Measurements from ENCODE around the gene MAB21L4.

Gene MAB21L4

DNA sequence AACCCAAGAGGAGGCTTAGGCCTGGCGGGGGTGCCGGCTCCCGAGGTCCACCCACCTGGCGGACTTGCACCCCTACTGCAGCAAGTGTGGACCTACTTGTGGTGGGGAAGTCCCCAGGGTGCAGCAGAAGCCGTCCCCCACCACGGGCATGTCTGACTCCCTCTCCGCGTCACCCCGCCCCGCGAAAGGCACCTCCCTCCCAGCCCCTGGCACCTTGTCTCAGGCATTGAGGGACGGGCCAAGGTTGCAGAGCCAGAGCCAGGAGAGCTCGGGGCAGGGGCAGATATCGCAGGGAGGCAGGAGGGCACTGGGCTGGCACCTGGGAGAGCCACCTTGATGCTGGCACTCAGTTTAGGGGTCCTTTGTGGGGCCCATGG, 29.2 kb upstream of the MAB21L4 start:
- DNase-seq (ENCODE audit: low spot score) = no peak

GRCh38 chr2:240922982-240923537, 27.1 kb upstream of the MAB21L4 start:
- no peak for DNase-seq (ENCODE audit: low spot score)

DNA sequence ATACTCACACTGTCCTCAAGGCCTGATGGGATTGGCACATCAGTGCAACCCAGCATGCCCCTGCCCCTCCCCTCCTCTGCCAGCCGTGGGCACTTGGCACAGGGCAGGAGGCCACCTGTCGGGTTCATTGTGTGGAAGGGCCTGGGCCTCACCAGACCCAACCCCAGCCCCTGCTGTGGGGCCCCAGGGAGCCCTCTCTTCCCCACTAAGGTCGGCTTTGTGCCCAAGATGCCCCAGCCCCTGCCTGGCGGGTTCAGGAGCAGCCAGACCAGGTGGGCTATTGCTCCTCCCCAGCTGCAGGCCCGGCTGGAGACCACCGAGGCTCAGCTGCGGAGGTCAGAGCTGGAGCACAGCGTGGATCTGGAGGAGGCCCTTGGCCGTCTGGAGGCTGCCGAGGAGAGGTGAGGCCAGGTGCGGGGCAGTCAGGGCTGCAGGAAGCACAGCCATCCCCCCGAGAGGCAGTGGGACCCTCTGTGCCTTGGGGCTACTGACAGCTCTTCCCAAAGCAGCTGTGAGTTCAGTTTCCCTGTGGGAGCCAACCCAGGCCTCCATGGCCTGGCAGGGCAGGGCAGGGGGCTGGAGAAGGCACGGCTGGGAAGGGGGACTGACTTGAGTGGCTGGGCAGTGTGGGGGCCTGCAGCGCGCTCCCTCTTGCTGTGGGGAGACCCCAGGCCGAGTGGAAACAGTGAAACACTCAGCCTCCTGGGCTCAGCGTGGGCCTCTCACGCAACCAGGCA, 26.5 kb upstream of the MAB21L4 start:
- no peak for DNase-seq (ENCODE audit: low spot score)

DNA sequence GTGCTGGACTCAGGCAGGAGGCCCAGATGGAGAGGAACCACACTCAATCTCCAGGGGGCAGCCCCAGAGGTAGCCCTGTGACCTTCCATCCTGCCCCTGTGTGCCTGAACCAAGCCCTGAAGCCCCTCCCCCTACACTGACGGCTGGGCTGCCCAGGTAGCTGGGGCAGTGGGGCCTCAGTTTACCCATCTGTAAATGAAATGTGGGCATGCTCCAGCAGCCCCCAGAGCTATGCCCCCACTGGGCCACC, 26.0 kb upstream of the MAB21L4 start:
- DNase-seq (ENCODE audit: low spot score) = no peak

- peak; percentile 96 for DNase-seq (ENCODE audit: low spot score)
Measured at GRCh38 chr2:240921311-240921994, 25.5 kb upstream of the MAB21L4 start.

DNA sequence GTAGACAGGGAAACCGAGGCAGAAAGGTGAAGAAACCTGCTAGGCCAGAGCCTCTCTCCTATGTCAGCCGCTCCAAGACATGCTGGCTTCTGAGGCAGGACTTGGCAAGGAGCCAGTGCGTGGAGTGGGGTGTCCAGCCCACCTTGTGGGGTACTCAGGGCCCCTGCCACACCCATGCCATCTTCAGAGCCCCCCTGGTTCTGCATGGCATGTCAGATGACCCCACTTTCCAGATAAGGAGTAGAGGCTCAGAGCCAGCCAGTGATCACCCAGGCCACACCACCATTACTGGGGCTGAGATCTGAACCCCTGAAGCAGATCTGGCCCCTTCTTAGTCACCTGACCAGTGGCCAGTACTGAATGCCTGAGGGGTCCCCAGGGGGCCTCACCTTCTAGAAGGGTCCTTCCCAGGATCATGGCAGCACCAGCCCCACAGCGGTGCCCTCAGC, 24.9 kb upstream of the MAB21L4 start:
- peak; percentile 55 for DNase-seq (ENCODE audit: low spot score)

- no peak for DNase-seq (ENCODE audit: low spot score)
Measured at GRCh38 chr2:240919786-240920782, 24.1 kb upstream of the MAB21L4 start.

DNA sequence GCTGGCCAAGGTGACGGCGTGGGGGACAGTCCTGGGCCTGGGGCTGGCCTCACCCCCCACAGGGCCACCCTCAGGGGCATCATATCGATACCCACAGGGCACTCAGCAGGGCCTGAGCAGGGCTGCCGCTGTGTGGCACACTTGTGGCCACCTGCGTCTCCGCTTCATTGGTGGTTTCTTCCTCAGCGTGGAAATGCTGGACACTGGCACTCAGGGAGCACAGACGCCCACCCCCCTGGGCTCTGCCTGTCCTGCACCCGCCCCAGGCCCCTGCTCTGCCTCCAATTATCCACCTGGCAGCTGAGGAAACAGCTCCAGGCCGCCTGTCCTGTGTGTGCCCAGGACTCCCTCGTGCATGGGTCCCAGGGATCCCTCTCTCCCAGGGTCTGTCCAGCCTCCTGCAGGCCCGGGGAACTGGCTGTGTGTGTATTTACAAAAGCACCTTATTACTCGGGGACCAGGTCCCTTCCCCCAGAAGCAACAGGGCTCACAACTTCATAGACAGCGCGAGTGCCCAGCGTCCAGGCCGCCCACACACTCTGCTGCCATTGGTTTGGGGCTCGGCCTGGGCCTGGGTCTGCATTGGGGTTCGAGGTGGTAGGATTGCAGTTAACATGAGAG, 23.3 kb upstream of the MAB21L4 start:
- DNase-seq (ENCODE audit: low spot score) = no peak

DNA sequence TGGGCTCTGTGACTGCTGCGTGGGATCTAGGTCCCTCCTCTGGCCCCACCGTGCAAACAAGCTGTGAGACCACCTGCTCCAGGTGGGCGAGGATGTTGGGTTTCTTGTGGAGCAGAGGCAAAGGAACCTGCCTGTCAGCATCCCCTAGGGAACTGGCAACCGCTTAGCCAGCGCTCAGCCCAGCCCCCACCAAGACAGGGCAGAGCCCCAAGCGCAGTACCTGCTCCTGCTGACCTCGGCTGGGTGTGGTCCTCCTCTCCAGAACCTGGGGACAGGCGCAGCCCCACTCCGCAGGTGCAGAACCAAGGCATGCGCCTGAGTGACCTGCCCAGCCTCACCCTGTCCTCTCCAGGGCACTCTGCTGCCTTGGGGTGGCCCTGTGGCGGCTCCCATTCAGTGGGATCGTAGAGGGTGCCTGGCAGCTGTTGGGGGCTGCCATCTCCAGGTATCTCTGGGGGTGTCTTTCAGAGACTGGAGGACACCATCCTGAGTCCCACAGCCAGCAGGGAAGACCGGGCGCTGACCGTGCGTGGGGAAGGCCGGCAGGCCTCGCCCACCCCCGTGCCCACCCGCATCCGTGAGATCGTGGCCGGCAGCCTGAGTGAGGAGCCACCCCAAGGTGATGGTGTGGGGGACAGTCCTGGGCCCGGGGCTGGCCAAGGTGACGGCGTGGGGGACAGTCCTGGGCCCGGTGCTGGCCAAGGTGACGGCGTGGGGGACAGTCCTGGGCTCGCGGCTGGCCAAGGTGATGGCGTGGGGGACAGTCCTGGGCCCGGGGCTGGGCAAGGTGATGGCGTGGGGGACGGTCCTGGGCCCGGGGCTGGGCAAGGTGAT, 22.5 kb upstream of the MAB21L4 start:
- no peak for DNase-seq (ENCODE audit: low spot score)

GRCh38 chr2:240917684-240918257, 21.8 kb upstream of the MAB21L4 start:
- DNase-seq (ENCODE audit: low spot score) = no peak

GRCh38 chr2:240917009-240917683, 21.2 kb upstream of the MAB21L4 start:
- no peak for DNase-seq (ENCODE audit: low spot score)

- peak; percentile 97 for DNase-seq (ENCODE audit: low spot score)
Measured at GRCh38 chr2:240916571-240917008, 20.6 kb upstream of the MAB21L4 start.

DNA sequence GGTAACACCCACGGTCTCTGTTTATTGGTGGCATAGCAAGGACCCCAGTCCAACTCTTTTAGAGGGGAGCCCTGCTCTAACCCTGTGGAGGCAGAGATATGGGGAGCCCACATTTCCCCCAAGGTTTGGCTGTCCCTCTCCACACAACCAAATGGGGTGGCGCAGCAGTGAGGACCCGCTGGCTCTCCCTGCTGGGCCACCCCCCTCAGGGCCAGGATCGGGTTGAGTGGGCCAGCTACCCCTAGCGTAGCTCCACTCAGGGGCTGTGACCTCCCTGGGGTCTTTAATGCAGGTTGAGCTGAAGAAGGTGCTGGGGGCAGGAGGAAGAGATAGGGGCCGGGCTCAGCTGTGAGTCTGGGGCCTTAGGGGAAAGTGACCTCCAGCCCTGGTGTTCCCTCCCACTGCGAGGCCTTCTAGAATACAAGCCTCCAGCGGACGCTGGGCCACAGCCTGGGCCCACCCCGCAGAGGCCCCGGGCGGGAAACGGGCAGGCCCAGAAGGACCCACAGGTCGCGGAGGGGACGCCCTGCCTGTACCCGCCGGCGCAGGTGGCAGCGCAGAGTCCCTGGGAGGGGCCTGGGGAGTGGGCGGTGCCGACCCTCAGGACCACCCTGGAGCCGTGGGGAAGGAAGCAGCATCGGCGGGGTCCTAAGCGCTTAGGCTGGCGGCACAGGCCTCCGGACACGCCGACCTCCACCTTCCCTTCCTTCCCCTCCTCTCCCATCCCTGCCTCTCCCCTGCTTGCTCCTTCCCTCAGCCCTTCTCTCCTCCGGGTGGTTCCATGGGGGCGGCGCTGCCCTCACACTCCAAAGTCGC, 19.8 kb upstream of the MAB21L4 start:
- DNase-seq (ENCODE audit: low spot score) = peak; percentile 49

GRCh38 chr2:240914645-240915525, 18.9 kb upstream of the MAB21L4 start:
- no peak for DNase-seq (ENCODE audit: low spot score)

DNA sequence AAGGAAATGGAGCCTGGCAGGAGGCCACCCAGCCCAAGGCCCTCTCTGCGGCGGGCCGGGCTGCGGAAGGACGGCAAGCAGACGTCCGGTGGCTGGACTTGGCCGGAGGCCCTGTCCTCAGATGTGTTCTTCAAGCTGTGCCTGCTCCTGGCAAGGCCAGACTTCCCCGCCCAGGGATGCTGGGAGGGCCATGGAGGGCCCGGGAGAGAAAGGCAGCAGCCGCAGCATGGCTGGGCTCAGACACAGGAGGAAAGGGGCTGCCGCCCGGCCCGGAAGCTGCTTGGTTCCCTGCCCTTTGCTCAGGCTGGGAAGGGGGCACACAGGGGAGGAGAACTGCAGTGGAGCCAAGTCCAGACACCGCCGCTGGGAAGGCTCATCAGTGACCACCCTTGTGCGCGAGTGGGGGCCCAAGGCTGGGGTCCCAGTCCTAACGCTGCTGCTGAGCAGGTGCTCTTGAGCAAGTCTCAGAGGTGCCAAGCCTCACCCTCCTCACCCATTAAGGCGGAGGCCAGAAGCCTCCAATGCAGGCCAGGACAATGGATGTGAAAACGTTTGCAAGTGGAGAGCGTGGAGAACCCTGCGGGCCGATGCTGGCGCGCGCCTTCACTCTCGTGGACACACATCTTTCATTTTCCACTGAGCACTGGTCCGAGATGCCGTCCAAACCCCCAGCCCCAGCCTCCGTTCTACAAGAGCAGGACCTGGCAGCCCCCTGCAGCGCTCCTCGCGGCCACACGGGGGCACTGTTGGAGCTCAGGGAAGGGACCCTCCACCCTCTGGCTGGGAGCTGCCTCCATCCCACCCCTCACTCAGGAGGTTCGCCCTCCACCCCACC, 18.1 kb upstream of the MAB21L4 start:
- peak; percentile 85 for DNase-seq (ENCODE audit: low spot score)

GRCh38 chr2:240912878-240913809, 17.2 kb upstream of the MAB21L4 start:
- no peak for DNase-seq (ENCODE audit: low spot score)

Measured in GM03348 (cell line).